Mucosa of descending colon (tissue), 3 donors: ENCODE measurements around the gene KDM4C. TPM values are rescaled to one million over a fixed set of nuclear protein-coding genes. Genes with fewer than 3 reads are reported as not detected.
A peak's percentile ranks its signal among the peaks of the same experiment; 100 is the strongest.

ENCODE experiments used
- ATAC-seq: fragments of 200-7000 bp; cut with Tn5 transposase; one replicate; pipeline ENCODE4 v1.9.1; 2020; ENCODE audit warnings: mild to moderate bottlenecking, moderate library complexity
- DNase-seq, 3 donors: peaks; one replicate each; pipeline ENCODE4 v3.0.0-alpha.2; 2020
- H3K36me3 ChIP-seq: fragments of 200-600 bp; one replicate; pipeline ENCODE4 v1.8.0; 2021; ENCODE audit warnings: low read depth, mild to moderate bottlenecking
- H3K4me1 ChIP-seq: fragments of 200-600 bp; one replicate; pipeline ENCODE4 v1.8.0; 2021; ENCODE audit warnings: low read depth, mild to moderate bottlenecking
- H3K4me3 ChIP-seq: fragments of 200-600 bp; one replicate; pipeline ENCODE4 v1.8.0; 2021; ENCODE audit warnings: mild to moderate bottlenecking
- H3K9me3 ChIP-seq: fragments of 200-600 bp; one replicate; pipeline ENCODE4 v1.8.0; 2021; ENCODE audit warnings: mild to moderate bottlenecking
- CTCF ChIP-seq: fragments of 200-600 bp; IDR thresholded peaks from one replicate; pipeline ENCODE4 v1.8.0; 2022; ENCODE audit warnings: antibody characterized with exemption, mild to moderate bottlenecking
- intact Hi-C, 2 donors: fragments of 100-400 bp; cut with DNase I in 1 of 2; cut with micrococcal nuclease in 1 of 2; formaldehyde crosslinking; loops; one replicate each; pipeline versions ENCODE4 v1.11.0 to v1.11.1; 2022; cut with DNase I, micrococcal nuclease
- total RNA-seq, 3 donors: library from RNA; stranded (reverse); fragmentation: NEBNext Ultra II Directional in 2 of 3; extraction: Animal tissue kit (Norgen Biotek cat#: 25700) in 2 of 3; gene quantifications; one replicate each; pipeline versions ENCODE4 v1.2.1 to v1.2.4, GENCODE V29; 2021 to 2023
- donor health status: DM: no; HTN: no; CAD: no; lungs with moderate emphysema.
- donor health status: DM: no; HTN: no; CAD: no.
- donor health status: DM: no; HTN: yes; CAD: no.

KDM4C gene
- total RNA-seq, 3 donors from 2014 or later: 44.6 to 74.9 (median 50.9) TPM

- ATAC-seq (no peak), DNase-seq (no peak)
- no peaks in the 10 kb centered on the region for H3K36me3 ChIP-seq
- H3K9me3 ChIP-seq: no peaks in the 10 kb centered on the region
- intact Hi-C loops: no loop called here
- H3K4me3 ChIP-seq: no peak overlapping the region
- H3K4me1 ChIP-seq: peaks cover 25% of the 10 kb centered on the region
- TF ChIP-seq CTCF: no peak
These were observed 386.7 kb downstream of the KDM4C start for GRCh38 chr9:7144265-7145046.

GRCh38 chr9:7145361-7146069 is 387.7 kb downstream of the KDM4C start:
- Histone ChIP-seq H3K4me3 (no peak overlapping the region), H3K4me1 (peaks cover 36% of the 10 kb centered on the region), H3K9me3 (no peaks in the 10 kb centered on the region), H3K36me3 (no peaks in the 10 kb centered on the region)
- intact Hi-C loops: no loop called here
- TF ChIP-seq CTCF: no peak
- ATAC-seq (no peak), DNase-seq (no peak)

GRCh38 chr9:7146582-7146981 is 388.8 kb downstream of the KDM4C start:
- DNase-seq (no peak), ATAC-seq (peak; percentile 39)
- intact Hi-C loops: no loop called here
- no peak for TF ChIP-seq CTCF
- Histone ChIP-seq H3K36me3 (no peaks in the 10 kb centered on the region), H3K4me1 (peaks cover 41% of the 10 kb centered on the region), H3K9me3 (no peaks in the 10 kb centered on the region), H3K4me3 (no peak overlapping the region)

- no peak overlapping the region for H3K4me3 ChIP-seq
- ATAC-seq (peak; percentile 23), DNase-seq (peak; percentile 36 to 54 (median 49))
- no peak for TF ChIP-seq CTCF
- no peaks in the 10 kb centered on the region for H3K9me3 ChIP-seq
- H3K4me1 ChIP-seq: peaks cover 41% of the 10 kb centered on the region
- intact Hi-C loops: no loop called here
- no peaks in the 10 kb centered on the region for H3K36me3 ChIP-seq
These were observed 389.6 kb downstream of the KDM4C start for GRCh38 chr9:7147121-7148090.

GRCh38 chr9:7148243-7148765 is 390.5 kb downstream of the KDM4C start:
- ATAC-seq (no peak), DNase-seq (no peak)
- intact Hi-C loops: no loop called here
- H3K9me3 ChIP-seq: no peaks in the 10 kb centered on the region
- peaks cover 41% of the 10 kb centered on the region for H3K4me1 ChIP-seq
- H3K36me3 ChIP-seq: no peaks in the 10 kb centered on the region
- TF ChIP-seq CTCF: no peak
- no peak overlapping the region for H3K4me3 ChIP-seq
